Tibial artery (tissue), 4 donors: ENCODE measurements around the gene GPR179.
"Not testable (repeated sequence)": the region's sequence is repeated elsewhere in the genome, so short reads cannot be mapped to it uniquely, and the experiment has no call there.

Source experiments
- DNase-seq, 2 donors: peaks; one replicate each; pipeline ENCODE4 v3.0.0-alpha.2; 2019
- H3K27ac ChIP-seq, 2 donors: fragments of 200-600 bp; sonication (generic) in 1 of 2; 1 replicate in 1 of 2; 2 replicates in 1 of 2; pipeline ENCODE4 v1.5.1; 2018 to 2019; ENCODE audit warnings: mild to moderate bottlenecking in 1 of 2
- H3K27me3 ChIP-seq, 2 donors: fragments of 200-600 bp; sonication (generic) in 1 of 2; one replicate each; pipeline versions ENCODE4 v1.5.1 to v1.6.0; 2016 to 2019
- H3K36me3 ChIP-seq, 3 donors: fragments of 200-600 bp; sonication (generic) in 2 of 3; one replicate each; pipeline ENCODE4 v1.5.1; 2016 to 2019; ENCODE audit warnings: mild to moderate bottlenecking in 2 of 3
- H3K4me1 ChIP-seq, 4 donors: fragments of 200-600 bp; sonication (generic) in 2 of 4; 1 replicate in 3 of 4; 2 replicates in 1 of 4; pipeline ENCODE4 v1.5.1; 2016 to 2019
- H3K4me3 ChIP-seq, 2 donors: fragments of 200-600 bp; sonication (generic) in 1 of 2; 1 replicate in 1 of 2; 2 replicates in 1 of 2; pipeline ENCODE4 v1.5.1; 2018 to 2019; ENCODE audit warnings: mild to moderate bottlenecking in 2 of 2
- H3K9me3 ChIP-seq, 3 donors: fragments of 200-600 bp; sonication (generic) in 1 of 3; one replicate each; pipeline ENCODE4 v1.5.1; 2016 to 2019
- intact Hi-C: fragments of 100-400 bp; cut with DNase I; formaldehyde crosslinking; loops from one replicate; pipeline ENCODE4 v1.15.0; 2023; ENCODE audit warnings: low total_unique reads
- TF ChIP-seq, protein P1 (sequence below), 2 experiments: fragments of 200-600 bp in 1 of 2; fragments of 450-650 bp in 1 of 2; IDR thresholded peaks; one replicate each; pipeline ENCODE4 v1.5.1; 2017 to 2019; ENCODE audit warnings: antibody characterized with exemption in 2 of 2, mild to moderate bottlenecking in 1 of 2, moderate library complexity in 1 of 2

Gene GPR179

DNA sequence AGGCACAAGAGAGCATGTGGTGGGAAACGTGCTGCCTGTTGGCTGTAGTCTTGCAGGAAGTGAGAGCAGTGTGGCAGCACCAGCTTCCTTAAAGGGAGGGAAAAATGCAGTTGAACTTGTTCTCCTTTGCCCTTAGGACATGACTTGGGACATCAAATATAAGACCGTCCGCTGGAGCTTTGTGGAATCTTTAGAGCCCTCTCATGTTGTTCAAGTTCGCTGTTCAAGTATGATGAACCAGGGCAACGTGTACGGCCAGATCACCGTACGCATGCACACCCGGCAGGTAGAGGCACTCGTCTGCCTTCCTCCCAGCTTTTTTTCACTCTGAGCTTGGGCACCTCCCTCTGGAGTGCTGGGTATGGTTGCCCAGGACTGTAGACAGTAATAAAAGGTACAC is 23.3 kb downstream of the GPR179 start:
- intact Hi-C loops = no loop called here
- TF ChIP-seq, protein P1, sequence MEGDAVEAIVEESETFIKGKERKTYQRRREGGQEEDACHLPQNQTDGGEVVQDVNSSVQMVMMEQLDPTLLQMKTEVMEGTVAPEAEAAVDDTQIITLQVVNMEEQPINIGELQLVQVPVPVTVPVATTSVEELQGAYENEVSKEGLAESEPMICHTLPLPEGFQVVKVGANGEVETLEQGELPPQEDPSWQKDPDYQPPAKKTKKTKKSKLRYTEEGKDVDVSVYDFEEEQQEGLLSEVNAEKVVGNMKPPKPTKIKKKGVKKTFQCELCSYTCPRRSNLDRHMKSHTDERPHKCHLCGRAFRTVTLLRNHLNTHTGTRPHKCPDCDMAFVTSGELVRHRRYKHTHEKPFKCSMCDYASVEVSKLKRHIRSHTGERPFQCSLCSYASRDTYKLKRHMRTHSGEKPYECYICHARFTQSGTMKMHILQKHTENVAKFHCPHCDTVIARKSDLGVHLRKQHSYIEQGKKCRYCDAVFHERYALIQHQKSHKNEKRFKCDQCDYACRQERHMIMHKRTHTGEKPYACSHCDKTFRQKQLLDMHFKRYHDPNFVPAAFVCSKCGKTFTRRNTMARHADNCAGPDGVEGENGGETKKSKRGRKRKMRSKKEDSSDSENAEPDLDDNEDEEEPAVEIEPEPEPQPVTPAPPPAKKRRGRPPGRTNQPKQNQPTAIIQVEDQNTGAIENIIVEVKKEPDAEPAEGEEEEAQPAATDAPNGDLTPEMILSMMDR (IDR thresholded peaks at IDR 0.05) = no peak
- no peak overlapping the region for H3K4me3 ChIP-seq
- H3K9me3 ChIP-seq = no peaks in the 10 kb centered on the region
- H3K27ac ChIP-seq = no peak overlapping the region
- H3K4me1 ChIP-seq = no peaks in the 10 kb centered on the region
- no peak for DNase-seq
- peaks cover 9 to 76% (median 48%) of the 10 kb centered on the region in 3 donors for H3K36me3 ChIP-seq
- H3K27me3 ChIP-seq = no peaks in the 10 kb centered on the region

DNA sequence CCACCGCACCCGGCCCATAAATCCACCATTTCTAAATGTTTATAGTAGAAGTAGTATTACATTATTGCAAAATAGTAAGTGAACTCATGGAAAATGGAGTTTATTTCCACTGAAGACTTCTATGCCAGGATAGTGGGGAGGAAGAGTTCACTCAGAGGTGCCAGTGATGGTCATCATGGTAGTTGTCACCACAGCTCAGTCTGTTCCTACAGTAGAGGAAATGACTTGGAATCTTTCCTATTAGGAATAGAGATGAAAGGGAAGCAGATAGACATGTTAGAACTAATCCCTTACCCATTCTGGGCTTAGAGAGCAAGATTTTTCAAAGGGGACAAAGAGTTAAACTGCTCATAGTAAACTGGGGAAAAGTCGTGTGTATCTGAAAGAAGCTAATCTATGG is 26.7 kb downstream of the GPR179 start:
- peaks cover 9 to 77% (median 34%) of the 10 kb centered on the region in 3 donors for H3K36me3 ChIP-seq
- no peaks in the 10 kb centered on the region for H3K27me3 ChIP-seq
- H3K27ac ChIP-seq = no peak overlapping the region
- no peaks in the 10 kb centered on the region for H3K9me3 ChIP-seq
- intact Hi-C loops = no loop called here
- DNase-seq = no peak
- no peaks in the 10 kb centered on the region for H3K4me1 ChIP-seq
- no peak overlapping the region for H3K4me3 ChIP-seq
- TF ChIP-seq, protein P1 (IDR thresholded peaks at IDR 0.05) = no peak

DNA sequence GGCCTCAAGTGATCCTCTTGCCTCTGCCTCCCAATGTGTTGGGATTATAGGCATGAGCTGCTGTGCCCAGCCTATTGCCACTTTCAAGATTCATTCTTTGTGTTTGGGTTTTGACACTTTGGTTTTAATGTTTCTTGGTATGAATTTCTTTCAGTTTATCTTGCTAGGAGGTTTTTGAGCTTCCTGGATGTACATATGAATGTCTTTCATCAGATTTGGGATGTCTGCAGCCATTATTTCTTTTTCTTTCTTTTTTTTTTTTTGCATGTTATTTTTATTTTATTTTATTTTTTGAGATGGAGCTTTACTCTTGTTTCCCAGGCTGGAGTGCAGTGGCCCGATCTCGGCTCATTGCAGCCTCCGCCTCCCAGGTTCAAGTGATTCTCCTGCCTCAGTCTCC is 28.3 kb downstream of the GPR179 start:
- no peak overlapping the region for H3K4me3 ChIP-seq
- H3K9me3 ChIP-seq = no peaks in the 10 kb centered on the region
- intact Hi-C loops = no loop called here
- DNase-seq = no peak
- TF ChIP-seq, protein P1 (IDR thresholded peaks at IDR 0.05) = no peak
- no peak overlapping the region for H3K27ac ChIP-seq
- H3K36me3 ChIP-seq = peaks cover 2 to 75% (median 25%) of the 10 kb centered on the region in 3 donors
- H3K27me3 ChIP-seq = no peaks in the 10 kb centered on the region
- no peaks in the 10 kb centered on the region for H3K4me1 ChIP-seq

DNA sequence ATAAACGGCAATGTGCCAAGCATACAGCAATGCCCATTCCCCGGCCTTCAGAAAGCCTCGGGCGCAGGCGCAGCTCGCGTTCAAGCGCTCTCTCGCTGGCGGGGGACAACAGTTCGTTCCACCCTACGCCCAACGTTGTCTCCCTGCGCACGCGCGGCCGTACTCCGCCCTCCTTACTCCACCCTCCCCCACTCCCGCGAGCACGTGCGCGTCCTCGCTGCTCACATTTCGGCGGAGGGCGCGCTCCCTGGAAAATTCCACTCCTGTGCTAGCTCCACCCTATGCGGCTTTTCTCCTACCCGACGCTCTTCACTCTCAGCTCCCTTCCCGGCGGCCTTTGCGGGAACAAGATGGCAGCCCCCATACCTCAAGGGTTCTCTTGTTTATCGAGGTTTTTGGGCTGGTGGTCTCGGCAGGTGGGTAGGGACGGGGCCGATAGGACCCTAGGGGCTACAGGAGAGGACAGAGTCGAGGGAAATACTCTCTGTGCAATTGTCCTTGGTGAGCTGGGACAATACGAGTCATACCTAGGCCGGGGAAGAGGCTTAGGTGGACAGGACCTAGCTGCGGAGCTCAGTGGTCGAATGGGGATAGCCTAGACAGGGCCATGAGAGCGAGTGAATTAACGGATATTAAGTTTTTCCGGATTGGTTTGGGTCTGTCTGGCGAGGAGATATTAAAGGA is 46.8 kb downstream of the GPR179 start, which contains the start of gene MRPL45:
Gene MRPL45 (plus strand): TSS at position 335 of the 684 bp plus-strand sequence. CDS start 16 bp downstream, at position 351.
- H3K27me3 ChIP-seq, H3K9me3 ChIP-seq, intact Hi-C loops, H3K4me1 ChIP-seq: not testable (repeated sequence)
- Histone ChIP-seq H3K36me3 (peaks cover 9 to 21% (median 11%) of the 10 kb centered on the region in 3 donors), H3K4me3 (peak within 1 kb of the TSS; percentile 54 to 56), H3K27ac (peak within 1 kb of the TSS; percentile 45 to 65)
- peak; percentile 96 to 98 for DNase-seq

DNA sequence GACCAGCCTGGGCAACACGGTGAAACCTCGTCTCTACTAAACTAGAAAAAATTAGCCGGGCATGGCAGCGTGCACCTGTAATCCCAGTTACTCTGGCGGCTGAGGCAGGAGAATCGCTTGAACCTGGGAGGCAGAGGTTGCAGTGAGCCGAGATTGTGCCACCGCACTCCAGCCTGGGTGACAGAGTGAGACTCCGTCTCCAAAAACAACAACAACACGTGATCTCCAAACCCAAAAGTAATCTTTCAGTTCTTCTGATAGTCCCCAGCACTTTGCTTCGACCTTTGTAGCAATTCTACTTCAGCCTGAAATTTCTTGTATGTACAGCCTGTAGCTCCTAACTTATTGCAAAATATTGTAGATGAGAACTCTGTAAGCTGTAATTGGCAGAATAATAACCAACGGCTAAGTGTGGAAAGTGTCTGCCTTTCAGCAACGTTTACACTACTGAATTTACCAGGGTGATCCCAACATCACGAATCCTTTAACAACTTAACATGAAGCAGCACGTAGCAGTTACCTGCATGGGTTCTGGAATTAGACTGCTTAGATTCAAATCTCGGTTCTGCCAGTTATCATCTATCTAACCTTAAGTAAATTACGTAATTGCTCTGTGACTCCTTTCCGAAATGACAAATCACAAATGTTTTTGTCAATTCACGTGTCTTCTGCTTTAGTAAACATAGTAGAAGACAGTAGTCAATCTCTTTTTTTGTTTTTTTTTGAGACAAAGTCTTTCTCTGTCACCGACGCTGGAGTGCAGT is 48.0 kb downstream of the GPR179 start:
- DNase-seq, H3K4me3 ChIP-seq, H3K9me3 ChIP-seq, H3K27ac ChIP-seq, H3K4me1 ChIP-seq, H3K27me3 ChIP-seq, intact Hi-C loops: not testable (repeated sequence)
- H3K36me3 ChIP-seq = peaks cover 6 to 12% (median 9%) of the 10 kb centered on the region in 3 donors

DNA sequence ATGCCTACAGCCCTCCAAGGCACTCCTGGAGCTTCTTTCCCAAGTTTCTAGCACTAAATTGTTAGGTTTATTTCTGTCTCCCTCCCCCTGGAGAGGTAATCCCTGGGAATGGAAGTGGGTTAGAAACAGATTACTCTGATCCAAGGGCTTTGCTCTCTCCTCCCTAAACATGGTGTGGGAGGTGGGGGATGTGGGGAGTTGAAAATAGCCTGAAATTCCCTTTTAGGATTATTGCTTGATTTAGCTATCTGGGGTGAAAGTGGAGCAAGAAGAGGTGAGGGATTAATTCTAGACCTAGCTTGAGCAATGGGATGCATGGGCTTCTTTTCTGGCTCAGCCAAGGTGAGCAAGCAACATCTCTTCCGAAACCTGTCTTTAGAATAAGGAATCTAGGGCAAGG is 54.0 kb downstream of the GPR179 start:
- H3K27me3 ChIP-seq, DNase-seq, H3K4me1 ChIP-seq, intact Hi-C loops, H3K4me3 ChIP-seq, H3K36me3 ChIP-seq, H3K9me3 ChIP-seq, H3K27ac ChIP-seq: not testable (repeated sequence)

DNA sequence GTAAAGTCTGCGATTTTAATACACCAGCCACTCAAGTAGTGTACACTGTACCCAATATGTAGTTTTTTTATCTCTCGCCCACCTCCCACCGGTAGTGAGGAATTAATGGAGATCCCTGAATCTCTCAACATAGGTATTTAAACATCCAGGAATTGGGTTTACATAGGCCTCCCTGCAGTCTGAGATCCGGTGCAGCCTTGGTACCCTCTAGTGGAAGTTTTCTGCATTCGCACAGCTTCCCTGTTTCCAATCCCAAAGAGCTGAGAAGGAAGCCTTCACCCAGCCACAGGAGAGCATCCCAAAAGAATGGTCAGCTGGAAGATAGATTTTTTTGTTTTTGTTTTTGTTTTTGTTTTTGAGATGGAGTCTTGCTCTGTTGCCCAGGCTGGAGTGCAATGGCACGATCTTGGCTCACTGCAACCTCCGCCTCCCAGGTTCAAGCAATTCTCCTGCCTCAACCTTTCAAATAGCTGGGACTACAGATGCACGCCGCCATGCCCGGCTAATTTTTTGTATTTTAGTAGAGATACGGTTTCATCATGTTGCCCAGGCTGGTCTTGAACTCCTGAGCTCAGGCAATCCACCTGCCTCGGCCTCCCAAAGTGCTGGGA is 55.4 kb downstream of the GPR179 start:
- H3K4me3 ChIP-seq, H3K9me3 ChIP-seq, H3K36me3 ChIP-seq, intact Hi-C loops, H3K27ac ChIP-seq, H3K27me3 ChIP-seq, H3K4me1 ChIP-seq: not testable (repeated sequence)
- TF ChIP-seq, protein P1 (IDR thresholded peaks at IDR 0.05) = peak in 1 of 2 experiments; percentile 11
- peak in 1 of 2 donors; percentile 34 for DNase-seq

DNA sequence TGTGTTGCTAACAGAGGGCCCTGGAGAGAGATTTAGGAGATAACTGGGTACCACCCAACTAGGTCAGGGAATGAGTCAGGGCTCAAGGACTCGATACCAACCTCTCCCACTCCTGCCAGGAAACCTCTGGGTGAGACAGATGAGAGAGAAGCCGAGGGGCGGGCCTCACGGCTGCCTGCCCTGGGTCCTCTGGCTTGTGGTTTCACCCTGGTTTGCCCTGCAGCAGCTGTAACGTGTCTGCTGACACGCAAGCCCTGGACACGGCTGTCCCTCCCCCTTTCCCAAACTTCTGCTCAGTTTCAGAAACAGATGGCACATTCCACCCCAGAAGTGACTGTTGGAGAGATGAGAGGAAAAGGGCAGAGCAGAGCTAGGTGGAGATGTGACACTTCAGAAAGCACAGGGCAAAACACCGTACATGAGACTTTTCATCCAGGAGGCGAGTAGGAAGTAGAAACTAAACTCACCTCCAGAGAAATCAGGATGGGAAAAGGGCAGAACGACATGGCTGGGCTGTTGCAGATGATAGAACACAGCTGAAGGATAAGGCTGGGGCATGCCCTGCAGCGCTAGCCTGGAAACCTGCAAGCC is 57.2 kb downstream of the GPR179 start:
- H3K27ac ChIP-seq, H3K4me3 ChIP-seq, H3K9me3 ChIP-seq, H3K36me3 ChIP-seq, H3K4me1 ChIP-seq, intact Hi-C loops, H3K27me3 ChIP-seq: not testable (repeated sequence)
- DNase-seq = peak in 1 of 2 donors; percentile 72

DNA sequence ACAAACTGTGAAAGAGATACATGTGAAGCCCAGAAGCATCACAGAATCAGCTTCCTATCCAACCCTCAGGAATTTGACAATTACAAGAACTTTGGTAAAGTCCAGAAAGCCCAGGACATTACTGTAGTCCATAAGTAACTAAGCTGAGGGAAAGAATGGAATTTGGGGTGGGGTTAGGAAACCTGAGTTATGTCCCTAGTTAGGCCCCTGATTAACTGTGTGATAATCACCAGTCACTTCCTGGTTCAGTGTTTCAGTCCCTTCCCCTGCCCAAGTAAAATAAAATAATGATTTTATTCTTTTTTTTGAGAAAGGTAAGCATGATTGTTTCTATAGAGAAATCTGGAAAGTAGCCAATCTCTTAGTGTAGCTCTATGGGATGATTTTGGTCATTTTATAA is 57.8 kb downstream of the GPR179 start:
- H3K27ac ChIP-seq, H3K4me1 ChIP-seq, H3K9me3 ChIP-seq, DNase-seq, H3K4me3 ChIP-seq, intact Hi-C loops, H3K27me3 ChIP-seq, H3K36me3 ChIP-seq: not testable (repeated sequence)
